HG03066 (cell line): ENCODE measurements around the gene PIP4P1.
A peak's percentile ranks its signal among the peaks of the same experiment; 100 is the strongest.
"Not testable (repeated sequence)": the region's sequence is repeated elsewhere in the genome, so short reads cannot be mapped to it uniquely, and the experiment has no call there.

ENCODE experiments used
- ATAC-seq: cut with Tn5 transposase; IDR thresholded peaks from one replicate; pipeline ENCODE4 v1.9.1; 2021; ENCODE audit warnings: low read depth; ENCODE audit not compliant: unreplicated experiment

Gene PIP4P1

DNA sequence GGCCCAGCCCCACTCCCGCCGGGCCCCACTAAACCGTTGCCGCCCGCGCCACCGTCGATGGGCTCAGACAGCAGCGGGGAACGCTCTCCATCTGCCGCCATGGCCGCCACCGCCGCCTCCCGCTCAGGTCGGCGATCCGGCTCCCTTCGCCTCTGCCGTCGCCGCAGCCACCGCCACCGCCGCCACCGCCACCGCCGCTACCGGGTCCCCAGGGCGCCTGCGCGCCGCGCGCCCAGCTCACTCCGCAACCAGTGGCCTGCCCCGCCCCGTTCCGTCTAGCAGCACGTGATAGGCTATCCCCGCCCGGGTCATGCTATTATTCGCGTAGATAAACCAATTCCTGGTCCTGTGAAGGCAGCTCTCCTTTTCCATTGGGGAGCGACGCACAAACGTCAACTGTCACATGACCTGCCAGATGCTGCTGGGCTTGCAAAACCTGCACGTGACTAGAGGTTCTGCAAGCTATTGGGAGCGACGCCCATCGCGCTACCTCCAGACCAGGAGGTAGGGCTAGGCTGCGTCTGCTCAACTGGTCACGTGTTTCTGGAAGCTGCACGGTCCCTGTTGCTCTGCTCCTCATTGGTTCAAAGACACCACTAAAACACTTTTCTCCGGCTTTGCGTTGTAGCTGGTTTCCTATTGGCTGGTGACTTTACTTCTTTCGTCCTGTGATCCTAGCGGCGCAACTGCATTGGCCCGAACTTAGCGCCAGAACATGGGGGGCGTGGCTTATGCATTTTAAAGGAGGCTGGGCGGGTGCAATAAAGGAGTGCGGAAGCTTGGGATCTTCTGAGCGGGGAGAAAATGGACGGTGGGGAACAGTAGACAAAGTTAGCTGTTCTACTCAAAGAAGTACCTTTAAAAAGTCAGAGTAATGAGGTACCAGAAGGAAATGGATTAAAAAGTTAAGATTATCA is at the start of gene PIP4P1:
TSS of gene PIP4P1 (minus strand) at position 210 of the 917 bp plus-strand sequence. CDS start at position 101, 109 bp downstream.
- ATAC-seq = peak; percentile 92

DNA sequence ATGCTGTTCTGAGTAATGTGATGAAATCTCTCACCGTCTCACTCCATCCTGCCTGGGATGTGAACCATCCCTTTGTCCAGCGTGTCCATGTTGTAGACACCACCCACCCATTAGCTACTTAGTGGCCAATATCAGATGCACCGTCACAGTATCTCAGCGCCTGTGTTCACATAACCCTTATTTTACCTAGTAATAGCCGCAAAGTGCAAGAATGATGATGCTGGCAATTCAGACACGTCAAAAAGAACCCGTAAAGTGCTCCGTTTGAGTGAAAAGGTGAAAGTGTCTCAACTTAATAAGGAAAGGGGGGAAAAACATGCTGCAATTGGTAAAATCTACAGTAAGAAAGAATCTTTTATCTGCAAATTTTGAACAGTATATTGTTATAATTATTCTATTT is 47.1 kb upstream of the PIP4P1 start:
- no peak for ATAC-seq

DNA sequence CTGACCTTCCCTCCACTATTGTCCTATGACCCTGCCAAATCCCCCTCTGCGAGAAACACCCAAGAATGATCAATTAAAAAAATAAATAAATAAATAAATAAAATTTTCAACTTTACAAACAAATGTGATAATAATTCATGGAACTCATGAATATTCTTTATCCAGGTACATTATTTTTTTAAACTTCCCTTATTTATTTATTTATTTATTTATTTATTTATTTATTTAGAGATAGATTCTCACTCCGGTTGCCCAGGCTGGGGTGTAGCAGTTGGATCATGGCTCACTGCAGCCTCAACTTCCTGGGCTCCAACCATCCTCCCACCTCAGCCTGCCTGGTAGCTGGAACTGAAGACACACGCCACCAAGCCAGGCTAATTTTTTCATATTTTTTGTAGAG is 46.3 kb upstream of the PIP4P1 start:
- not testable (repeated sequence) for ATAC-seq

DNA sequence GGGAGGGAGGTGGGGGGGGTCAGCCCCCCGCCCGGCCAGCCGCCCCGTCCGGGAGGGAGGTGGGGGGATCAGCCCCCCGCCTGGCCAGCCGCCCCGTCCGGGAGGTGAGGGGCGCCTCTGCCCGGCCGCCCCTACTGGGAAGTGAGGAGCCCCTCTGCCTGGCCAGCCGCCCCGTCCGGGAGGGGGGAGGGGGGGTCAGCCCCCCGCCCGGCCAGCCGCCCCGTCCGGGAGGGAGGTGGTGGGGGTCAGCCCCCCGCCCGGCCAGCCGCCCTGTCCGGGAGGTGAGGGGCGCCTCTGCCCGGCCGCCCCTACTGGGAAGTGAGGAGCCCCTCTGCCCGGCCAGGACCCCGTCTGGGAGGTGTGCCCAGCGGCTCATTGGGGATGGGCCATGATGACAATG is 45.5 kb upstream of the PIP4P1 start:
- not testable (repeated sequence) for ATAC-seq

DNA sequence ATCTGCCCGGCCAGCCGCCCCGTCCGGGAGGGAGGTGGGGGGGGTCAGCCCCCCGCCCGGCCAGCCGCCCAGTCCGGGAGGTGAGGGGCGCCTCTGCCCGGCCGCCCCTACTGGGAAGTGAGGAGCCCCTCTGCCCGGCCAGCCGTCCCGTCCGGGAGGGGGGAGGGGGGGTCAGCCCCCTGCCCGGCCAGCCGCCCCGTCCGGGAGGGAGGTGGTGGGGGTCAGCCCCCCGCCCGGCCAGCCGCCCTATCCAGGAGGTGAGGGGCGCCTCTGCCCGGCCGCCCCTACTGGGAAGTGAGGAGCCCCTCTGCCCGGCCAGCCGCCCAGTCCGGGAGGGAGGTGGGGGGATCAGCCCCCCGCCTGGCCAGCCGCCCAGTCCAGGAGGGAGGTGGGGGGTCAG is 45.0 kb upstream of the PIP4P1 start:
- ATAC-seq = not testable (repeated sequence)

DNA sequence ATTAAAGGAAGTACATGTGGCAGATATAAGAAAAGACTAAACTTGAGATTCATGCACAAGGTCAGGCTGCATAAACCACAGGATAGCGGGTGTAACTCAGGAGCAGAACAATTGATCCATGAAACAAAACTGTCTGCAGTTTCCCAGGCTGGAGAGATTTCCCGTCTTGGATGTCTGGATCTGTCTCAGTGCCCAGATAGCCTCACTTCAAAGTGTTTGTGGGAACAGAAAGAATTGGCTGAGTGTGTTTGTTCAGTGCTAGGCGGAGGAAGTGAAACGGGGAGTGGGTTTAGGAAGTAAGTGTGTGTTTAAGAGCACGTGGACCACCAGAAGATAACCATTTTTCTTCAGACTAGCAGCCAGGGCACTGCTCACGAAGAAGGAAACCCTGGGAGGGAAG is 42.7 kb upstream of the PIP4P1 start:
- no peak for ATAC-seq

DNA sequence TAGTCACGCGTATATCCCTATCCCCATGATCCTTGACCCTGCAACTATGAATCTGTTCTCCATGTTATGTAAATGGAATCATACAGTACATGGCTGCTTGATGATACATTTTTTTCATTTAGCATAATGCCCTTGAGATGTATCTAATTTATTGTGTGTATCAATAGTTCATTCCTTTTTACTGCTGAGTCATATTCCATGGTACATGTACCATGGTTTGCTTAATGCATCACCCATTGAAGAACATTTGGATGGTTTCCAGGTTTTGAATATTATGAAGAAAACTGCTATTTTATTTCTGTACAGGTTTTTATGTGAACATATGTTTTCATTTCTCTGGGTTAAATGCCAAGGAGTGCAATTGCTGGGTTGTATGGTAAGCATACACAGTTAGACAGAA is 40.1 kb upstream of the PIP4P1 start:
- no peak for ATAC-seq

DNA sequence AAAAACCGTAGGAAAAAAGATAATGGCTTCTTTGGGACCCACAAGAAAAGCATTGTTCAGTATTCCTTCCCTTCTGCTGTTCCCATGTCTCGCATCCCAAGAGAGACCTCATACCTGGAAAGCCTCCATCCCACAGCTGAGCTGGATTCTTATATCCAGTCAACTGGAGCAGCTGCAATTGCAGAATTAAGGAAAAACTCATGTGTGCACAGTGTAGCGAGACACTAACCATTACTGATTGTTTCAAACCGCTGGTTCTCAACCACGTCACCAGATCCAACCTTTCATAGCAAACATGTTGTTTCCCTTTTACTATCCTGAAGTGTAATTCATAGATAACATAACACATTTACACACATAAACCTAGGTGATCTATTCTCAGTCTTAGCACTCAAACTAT is 38.6 kb upstream of the PIP4P1 start:
- ATAC-seq = no peak

DNA sequence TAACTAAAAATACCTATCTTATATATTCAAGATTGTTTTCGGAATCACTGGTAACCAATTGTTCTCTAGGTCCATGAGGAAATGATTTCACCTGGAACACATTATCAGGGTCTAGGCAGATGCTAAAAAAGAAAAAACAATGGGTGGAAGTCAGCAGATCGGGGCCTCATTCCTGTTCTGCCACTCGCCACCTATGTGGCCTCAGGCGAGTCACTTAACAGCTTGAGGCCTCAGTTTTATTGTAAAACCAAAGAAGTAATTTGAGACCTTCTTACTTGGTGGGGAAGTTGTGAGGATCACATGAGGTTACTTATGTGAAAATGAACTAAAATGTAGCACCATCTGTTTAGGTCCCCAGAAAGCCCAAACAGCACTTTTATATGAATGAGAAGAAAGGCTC is 37.9 kb upstream of the PIP4P1 start:
- ATAC-seq = no peak

DNA sequence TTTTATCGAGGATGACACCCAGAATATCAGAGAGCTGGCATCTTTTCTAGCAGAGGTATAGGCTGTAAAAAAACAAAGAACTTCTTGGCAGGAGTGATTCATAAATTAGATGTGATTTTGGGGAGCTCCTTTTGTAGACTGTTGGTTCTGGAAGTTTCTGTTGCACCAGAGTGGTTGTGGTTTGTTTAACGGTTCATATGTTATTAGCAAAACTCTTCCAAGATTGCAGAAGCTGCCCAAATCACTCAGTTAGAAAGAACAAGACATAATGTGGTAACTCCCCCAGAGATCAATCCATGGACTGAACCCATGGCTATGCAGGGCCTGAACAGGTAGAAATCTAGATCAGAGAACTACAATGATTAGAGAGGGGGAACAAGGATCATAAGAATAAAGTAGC is 37.4 kb upstream of the PIP4P1 start:
- no peak for ATAC-seq

DNA sequence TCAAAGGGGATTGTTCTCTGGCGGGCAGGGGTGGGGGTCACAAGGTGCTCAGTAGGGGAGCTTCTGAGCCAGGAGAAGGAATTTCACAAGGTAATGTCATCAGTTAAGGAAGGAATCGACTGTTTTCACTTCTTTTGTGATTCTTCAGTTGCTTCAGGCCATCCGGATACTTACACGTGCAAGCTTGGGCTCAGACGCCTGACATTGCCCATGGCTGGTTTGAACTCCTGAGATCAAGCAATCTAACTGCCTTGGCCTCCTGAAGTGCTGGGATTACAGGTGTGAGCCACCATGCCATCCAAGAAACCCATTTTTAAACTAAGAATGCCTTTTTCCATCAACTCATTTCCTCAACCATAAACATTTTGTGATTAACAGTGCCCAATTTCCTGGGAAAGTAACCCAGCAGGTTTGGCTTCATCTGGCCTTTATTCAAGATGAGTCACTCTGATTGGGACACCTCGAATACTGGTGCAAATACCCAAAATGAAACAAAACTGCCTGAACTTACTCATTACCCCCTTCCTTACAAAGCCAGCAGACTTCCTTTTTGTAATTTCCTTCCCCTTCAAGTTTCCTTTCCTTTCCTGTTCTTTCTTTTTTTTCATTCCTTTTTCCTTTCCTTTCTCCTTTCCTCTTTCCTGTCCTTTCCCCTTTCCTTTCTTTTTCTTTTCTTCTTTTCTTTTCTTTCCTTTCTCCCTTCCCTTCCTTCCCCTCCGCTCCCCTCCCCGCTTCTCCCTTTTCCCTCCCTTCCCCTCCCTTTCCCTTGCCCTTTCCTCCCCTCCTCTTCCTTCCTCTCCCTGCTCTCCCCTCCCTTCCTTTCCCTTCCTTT is 33.9 kb upstream of the PIP4P1 start:
- ATAC-seq = no peak

DNA sequence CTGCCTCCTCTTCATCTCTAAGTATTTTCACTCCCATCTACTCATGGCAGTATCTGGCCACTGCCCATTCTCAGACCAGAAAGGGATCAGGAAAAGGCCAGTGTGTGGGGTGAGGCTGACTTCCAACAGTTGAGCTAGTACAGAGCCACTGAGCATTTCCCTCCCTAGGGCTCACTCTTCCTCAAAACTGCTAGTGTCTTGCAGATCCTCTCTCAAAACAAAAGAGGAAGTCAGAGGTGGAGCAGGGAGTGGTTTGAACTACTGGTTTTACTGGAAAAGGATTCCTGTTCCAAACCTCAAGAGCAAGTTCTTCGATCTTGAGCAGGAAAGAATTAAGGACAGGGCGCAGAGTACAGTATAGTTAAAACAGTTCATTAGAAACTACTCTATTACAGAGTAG is 32.4 kb upstream of the PIP4P1 start:
- no peak for ATAC-seq

DNA sequence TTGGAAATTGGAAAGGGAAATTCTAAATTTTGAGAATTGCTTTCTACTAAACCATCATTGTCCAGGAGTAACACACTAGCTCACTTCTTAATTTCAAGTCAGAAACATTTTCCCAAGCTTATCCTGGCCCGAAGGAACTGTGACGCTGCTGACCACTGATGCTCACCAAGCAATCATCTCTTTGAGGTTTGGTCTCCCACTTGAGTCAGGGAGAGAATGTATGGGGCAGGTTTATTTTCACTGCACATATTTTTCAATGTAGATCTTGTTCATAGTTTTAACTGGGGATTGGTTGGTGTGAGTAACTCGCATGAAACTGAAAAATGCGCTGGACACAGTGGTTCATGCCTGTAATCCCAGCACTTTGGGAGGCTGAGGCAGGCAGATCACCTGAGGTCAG is 31.3 kb upstream of the PIP4P1 start:
- ATAC-seq = no peak

DNA sequence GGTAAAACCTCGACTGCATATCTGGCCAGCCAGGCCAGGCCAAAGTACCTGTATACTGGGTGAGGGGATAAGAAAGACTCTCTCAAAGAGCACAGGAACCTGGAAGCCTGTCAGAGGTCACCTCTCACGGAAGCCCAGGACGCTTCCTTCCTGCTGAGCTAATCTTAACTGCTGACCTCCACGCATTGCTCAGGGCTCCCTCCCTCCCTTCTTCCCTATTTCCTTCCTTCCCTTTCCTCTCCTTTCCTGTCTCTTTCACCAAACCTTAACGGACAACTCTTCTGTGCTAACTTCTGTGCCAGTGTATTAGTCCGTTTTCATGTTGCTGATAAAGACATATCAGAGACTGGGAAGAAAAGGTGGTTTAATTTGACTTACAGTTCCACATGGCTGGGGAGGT is 29.3 kb upstream of the PIP4P1 start:
- ATAC-seq = no peak

DNA sequence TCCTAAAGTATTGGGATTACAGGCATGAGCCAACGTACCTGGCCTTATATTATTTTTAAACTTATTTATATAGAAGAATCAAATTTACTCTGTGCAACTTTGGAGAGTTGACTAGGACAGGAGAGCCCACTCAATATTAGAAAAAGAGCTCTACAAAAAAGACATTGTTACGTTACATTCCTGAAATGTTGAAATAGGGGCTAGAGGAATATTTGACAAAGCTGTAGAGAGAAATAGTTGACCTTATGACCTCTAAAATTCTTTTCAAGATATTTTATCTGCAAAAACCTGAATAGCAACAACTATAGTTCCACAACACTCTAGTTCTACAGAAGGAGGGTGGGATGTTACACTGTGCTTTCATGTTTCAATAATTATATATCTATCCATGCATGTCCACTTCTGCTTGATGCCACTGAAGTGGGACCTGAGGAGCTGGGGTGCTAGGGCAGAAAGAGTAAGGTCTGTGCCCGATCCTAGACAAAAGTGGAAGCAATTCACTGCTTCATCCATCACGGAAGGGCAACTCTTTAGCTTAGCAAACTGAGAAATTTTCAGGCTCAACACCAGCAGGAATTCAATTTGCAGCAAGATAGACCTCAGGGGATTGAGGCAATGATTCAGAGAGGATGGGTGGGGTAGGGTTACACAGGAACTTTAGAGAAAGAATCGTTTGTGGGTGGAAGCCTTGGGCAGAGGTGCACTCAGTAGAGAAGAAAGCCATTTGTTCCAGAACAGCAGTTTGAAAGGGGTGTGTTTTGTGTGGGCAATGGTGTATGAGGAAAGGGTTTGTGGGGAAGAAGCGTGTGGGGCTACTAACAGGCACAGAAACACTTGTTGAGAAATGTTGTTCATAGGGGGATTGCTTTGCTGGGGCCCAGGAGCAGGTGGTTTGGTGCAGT is 28.1 kb upstream of the PIP4P1 start:
- ATAC-seq = no peak

DNA sequence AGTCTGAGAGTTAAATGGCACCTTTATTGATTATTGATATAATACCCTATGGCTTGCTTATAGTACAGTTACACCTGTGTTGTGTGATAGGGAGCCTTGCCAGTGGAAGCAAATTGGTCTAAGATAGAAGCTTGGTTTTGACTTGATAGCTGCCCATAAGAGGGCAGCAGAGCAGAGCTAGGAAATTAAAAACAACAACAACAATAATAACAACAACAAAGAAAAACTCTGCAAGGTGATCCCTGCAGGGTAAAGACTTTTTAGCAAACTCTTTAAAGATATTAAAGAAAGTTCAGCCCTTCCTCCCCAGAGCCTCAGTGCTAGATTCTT is 26.1 kb upstream of the PIP4P1 start:
- no peak for ATAC-seq

DNA sequence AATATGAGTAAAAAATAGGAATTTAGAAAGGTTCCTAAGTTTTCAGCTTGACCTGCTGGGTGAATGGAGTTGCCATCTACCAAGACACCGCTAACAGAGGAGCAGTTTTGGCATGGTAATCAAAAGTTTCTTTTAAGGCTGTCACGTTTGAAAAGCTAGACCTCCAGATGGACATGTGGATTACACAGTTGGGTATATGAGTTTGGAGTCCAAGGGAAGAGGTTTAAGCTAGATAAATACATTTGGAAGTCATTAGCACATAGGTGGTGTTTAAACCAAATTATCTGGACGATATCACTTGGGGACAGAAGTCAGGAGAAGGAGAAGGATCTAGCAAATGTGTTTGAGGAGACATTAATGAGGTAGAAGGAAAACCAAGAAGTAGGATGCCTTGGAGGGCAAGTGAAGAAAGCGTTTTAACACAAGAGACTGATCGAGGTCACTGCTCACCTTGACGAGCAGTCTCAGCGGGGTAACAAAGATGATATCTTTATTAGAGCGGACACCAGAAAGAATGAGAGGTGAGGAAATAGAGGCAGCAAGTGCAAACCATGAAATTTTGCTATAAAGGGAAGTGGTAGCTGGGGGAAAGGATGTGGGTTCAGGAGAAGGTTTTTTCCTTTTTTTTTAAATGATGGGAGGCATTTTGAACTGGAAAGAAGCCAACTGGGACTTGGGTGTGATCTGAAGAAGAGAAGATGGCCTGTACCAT is 25.6 kb upstream of the PIP4P1 start:
- no peak for ATAC-seq

DNA sequence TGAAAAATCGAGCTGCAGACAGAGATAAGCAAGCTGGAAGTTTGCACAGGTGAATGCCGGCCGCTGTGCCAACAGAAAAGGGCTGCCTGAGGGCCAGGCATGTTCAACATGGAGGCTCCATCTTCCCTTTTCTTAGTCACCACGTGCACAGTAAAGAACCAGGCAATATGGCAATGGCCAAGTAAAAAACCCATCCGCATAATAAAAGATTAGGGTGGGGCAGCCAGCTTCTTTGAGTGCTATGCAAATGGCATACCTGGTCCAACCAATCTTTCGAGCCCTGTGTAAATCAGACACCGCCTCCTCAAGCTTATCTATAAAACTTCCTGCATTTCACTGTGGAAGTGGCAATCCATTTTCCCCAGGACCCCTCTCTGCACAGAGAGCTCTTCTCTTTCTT is 24.7 kb upstream of the PIP4P1 start:
- ATAC-seq = no peak

DNA sequence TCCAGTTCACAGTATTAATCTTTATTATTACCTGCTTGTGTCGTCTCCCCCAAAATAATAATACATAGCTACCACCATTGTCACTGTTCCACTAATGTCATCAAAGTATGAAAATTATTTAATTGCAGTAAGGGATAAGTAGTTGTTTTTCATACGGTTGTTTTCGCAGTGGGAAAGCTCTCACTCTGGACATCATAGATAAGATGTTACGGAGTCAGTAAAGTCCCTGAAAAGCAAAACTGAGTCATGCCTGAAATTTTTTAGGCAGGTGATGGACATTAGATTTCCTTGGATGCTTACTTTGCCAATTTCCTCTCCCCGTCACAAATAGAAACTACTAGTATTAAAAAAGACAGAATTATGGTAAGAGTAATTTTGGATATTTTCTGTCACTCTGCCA is 21.1 kb upstream of the PIP4P1 start:
- no peak for ATAC-seq

DNA sequence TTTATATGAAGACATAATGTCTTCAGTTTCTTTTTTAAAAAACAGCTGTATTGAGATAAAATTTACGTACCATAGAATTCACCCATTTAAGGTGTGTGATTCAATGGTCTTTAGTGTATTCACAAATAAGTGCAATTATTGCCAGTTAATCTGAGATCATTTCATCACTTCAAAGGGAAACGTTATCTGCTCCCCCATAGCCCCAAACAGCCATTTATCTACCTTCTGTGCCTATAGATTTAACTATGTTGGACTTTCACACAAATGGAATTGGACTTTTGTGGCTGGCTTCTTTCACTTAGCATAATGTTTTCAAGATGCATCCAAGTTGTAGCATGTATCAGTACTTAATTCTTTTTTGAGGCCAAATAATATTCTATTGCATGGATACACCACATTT is 17.7 kb upstream of the PIP4P1 start:
- ATAC-seq = no peak
